OCI-LY7 (cell line): Measurements from ENCODE around the gene DPYSL5. TPM values are rescaled to one million over a fixed set of nuclear protein-coding genes. Genes with fewer than 3 reads are reported as not detected.

Experiments
- BruUV-seq: library from RNA; stranded (reverse); fragments of 400-500 nt; replicated peaks from 2 replicates; lab custom pipeline; 2021; lab: Mats Ljungman, UMichigan
- CTCF ChIA-PET: fragments of 300-600 bp; sonication (Branson Sonifier 250); formaldehyde crosslinking; loops from one replicate; lab custom pipeline; 2022; ENCODE audit warnings: antibody characterized with exemption; ENCODE audit not compliant: unreplicated experiment; lab: Charles Lee
- POLR2A ChIA-PET: fragments of 300-600 bp; sonication (Branson Sonifier 250); formaldehyde crosslinking; loops from one replicate; lab custom pipeline; 2022; ENCODE audit warnings: antibody characterized with exemption; lab: Charles Lee
- DNase-seq: peaks from one replicate; pipeline ENCODE4 v3.0.0-alpha.2; 2015; ENCODE audit warnings: low spot score
- H2AFZ ChIP-seq: fragments of 200-600 bp; sonication (generic), shearing (Covaris generic); 2 replicates; pipeline ENCODE4 v1.6.1; 2014; ENCODE audit warnings: mild to moderate bottlenecking, antibody characterized with exemption, low read length, moderate library complexity
- H3K27ac ChIP-seq: fragments of 200-600 bp; sonication (generic); 2 replicates; pipeline ENCODE4 v1.5.1; 2014; ENCODE audit warnings: mixed run types, low read depth, mild to moderate bottlenecking, moderate library complexity, low read length, inconsistent platforms; ENCODE audit not compliant: poor library complexity, severe bottlenecking
- H3K36me3 ChIP-seq: fragments of 200-600 bp; sonication (generic); 2 replicates; pipeline ENCODE4 v1.6.1; 2014; ENCODE audit warnings: mild to moderate bottlenecking, antibody characterized with exemption, low read length, moderate library complexity, mixed read lengths; ENCODE audit not compliant: insufficient read depth
- H3K4me1 ChIP-seq: fragments of 200-600 bp; sonication (generic); 2 replicates; pipeline ENCODE4 v1.5.1; 2014; ENCODE audit warnings: mild to moderate bottlenecking, low read length; ENCODE audit not compliant: insufficient read depth, poor library complexity, severe bottlenecking
- H3K4me2 ChIP-seq: fragments of 200-600 bp; sonication (generic); 2 replicates; pipeline ENCODE4 v1.6.1; 2014; ENCODE audit warnings: mild to moderate bottlenecking, low read length
- H3K4me3 ChIP-seq: fragments of 200-600 bp; sonication (generic); 2 replicates; pipeline ENCODE4 v1.5.1; 2014; ENCODE audit warnings: mild to moderate bottlenecking, low read depth, low read length; ENCODE audit not compliant: poor library complexity, severe bottlenecking
- H3K79me2 ChIP-seq: fragments of 200-600 bp; sonication (generic); 2 replicates; pipeline ENCODE4 v1.6.1; 2016; ENCODE audit warnings: low read depth, mild to moderate bottlenecking, low read length, moderate library complexity, mixed read lengths; ENCODE audit not compliant: insufficient read depth
- H3K9me2 ChIP-seq: fragments of 200-600 bp; sonication (generic); 2 replicates; pipeline ENCODE4 v1.6.1; 2016; ENCODE audit warnings: mild to moderate bottlenecking, low read length, mixed read lengths; ENCODE audit not compliant: insufficient read depth
- H3K9me3 ChIP-seq: fragments of 200-600 bp; sonication (generic); 2 replicates; pipeline ENCODE4 v1.6.1; 2014; ENCODE audit warnings: mild to moderate bottlenecking, mixed run types, low read length, mixed read lengths
- H4K20me1 ChIP-seq: fragments of 200-600 bp; sonication (generic); 2 replicates; pipeline ENCODE4 v1.6.1; 2014; ENCODE audit warnings: mild to moderate bottlenecking, antibody characterized with exemption, low read length, moderate library complexity, mixed read lengths; ENCODE audit not compliant: insufficient read depth
- EZH2phosphoT487 ChIP-seq: fragments of 200-600 bp; sonication (generic); IDR thresholded peaks from 2 replicates; pipeline ENCODE4 v1.6.1; 2018; ENCODE audit warnings: low read depth, borderline replicate concordance, mild to moderate bottlenecking, mixed run types, antibody characterized with exemption, low read length, moderate library complexity, mixed read lengths
- intact Hi-C: fragments of 100-400 bp; cut with micrococcal nuclease; formaldehyde crosslinking; loops from one replicate; pipeline ENCODE4 v1.10.0; 2022; ENCODE audit not compliant: unreplicated experiment
- total RNA-seq, 2 experiments: library from RNA; depleted of rRNA in 1 of 2; stranded (reverse); fragments of >200 nt in 1 of 2; shearing (Covaris generic) in 1 of 2; gene quantifications; 2 replicates each; pipeline ENCODE4 v1.2.3, GENCODE V29; 2014 to 2022
- TF ChIP-seq, protein P1 (sequence below): fragments of 200-600 bp; sonication (generic); conservative IDR thresholded peaks from 2 replicates; pipeline ENCODE4 v1.5.1; 2014; ENCODE audit warnings: mild to moderate bottlenecking, antibody characterized with exemption, low read length, moderate library complexity, mixed read lengths

Gene DPYSL5
- total RNA-seq, 2 experiments from 2014 or later = not detected

DNA sequence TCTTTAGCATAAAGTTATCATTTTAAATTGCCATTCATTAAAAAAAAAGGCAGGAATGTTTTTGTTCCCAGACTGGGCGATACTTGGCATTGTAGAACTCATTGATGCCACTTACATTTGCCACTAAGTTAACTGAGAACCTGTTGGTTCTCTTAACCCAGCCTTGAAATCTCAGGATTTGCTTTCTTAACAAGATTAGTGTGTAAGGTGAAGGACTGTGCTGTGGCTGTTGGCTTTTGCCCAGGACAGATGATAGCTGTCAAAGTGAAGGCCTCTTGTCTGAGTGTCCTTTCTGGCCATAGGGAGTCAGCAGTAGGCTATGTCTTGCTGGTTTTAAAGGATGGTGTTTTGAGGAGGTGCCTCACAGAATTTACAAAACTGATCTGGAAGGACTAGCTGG lies 2.6 kb downstream of the DPYSL5 start:
- intact Hi-C loops = no loop called here
- Histone ChIP-seq H3K9me3 (no peaks in the 10 kb centered on the region), H4K20me1 (no peaks in the 10 kb centered on the region), H3K79me2 (no peaks in the 10 kb centered on the region), H3K27ac (no peak overlapping the region), H3K4me2 (no peak overlapping the region), H3K4me1 (no peaks in the 10 kb centered on the region), H3K9me2 (no peaks in the 10 kb centered on the region), H3K4me3 (no peak overlapping the region), H2AFZ (no peak overlapping the region), H3K36me3 (no peaks in the 10 kb centered on the region)
- ChIA-PET CTCF (no interaction called here), POLR2A (no interaction called here)
- no TSS peak for BruUV-seq
- TF ChIP-seq, protein P1, sequence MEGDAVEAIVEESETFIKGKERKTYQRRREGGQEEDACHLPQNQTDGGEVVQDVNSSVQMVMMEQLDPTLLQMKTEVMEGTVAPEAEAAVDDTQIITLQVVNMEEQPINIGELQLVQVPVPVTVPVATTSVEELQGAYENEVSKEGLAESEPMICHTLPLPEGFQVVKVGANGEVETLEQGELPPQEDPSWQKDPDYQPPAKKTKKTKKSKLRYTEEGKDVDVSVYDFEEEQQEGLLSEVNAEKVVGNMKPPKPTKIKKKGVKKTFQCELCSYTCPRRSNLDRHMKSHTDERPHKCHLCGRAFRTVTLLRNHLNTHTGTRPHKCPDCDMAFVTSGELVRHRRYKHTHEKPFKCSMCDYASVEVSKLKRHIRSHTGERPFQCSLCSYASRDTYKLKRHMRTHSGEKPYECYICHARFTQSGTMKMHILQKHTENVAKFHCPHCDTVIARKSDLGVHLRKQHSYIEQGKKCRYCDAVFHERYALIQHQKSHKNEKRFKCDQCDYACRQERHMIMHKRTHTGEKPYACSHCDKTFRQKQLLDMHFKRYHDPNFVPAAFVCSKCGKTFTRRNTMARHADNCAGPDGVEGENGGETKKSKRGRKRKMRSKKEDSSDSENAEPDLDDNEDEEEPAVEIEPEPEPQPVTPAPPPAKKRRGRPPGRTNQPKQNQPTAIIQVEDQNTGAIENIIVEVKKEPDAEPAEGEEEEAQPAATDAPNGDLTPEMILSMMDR = no peak
- no peak for TF ChIP-seq EZH2phosphoT487
- no peak for DNase-seq

DNA sequence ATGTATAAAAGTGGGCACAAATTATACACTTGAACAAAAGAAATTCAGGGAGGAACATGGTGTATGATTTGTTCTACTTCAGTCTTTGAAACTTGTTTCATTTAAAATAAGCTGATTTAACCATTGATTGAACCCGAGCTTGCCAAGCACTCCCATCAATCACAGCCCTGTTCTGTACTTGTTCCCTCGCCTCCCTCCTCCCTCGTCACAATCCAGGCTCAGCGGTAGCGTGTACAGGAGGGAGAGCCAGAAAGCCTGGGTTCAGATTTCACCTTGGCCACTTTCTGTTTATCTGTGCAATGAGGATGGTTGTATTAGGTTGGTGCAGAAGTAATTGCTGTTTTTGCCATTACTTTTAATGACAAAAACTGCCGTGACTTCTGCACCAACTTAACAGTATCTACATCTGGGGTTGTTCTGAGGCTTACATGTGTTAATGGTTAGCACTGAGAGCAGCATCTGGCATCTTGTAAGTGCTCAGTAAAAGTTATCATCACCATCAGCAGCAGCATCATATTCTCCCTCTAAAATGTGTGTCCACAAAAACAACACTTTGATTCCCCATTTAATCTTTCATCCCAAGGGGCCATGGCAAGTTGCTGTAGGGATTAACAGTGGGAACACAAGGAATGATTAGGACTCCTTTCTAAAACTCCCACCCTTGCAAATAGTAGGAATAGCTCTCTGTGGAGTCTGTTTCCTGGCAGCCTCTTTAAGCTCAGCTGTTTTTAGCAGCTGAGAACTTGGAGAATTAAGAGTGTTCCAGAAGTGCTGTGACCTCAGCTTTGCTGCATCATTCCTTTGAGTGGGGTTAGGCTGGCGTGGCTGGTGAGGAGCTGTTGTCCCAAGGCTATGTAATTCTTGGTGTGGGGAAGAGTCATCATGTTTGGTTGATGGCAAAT lies 4.7 kb downstream of the DPYSL5 start:
- no peak overlapping the region for H3K4me2 ChIP-seq
- DNase-seq = no peak
- H3K36me3 ChIP-seq = no peaks in the 10 kb centered on the region
- intact Hi-C loops = no loop called here
- no peaks in the 10 kb centered on the region for H3K79me2 ChIP-seq
- no TSS peak for BruUV-seq
- H2AFZ ChIP-seq = no peak overlapping the region
- no peak overlapping the region for H3K4me3 ChIP-seq
- ChIA-PET POLR2A (interaction anchor here (0.5 kb wide), 1 partner anchor 51 kb away, joined by 4 read pairs; no protein-coding TSS in a partner anchor), CTCF (no interaction called here)
- H3K9me3 ChIP-seq = no peaks in the 10 kb centered on the region
- no peaks in the 10 kb centered on the region for H3K4me1 ChIP-seq
- H3K9me2 ChIP-seq = no peaks in the 10 kb centered on the region
- H4K20me1 ChIP-seq = no peaks in the 10 kb centered on the region
- TF ChIP-seq, protein P1 = no peak
- TF ChIP-seq EZH2phosphoT487 = no peak
- H3K27ac ChIP-seq = no peak overlapping the region

DNA sequence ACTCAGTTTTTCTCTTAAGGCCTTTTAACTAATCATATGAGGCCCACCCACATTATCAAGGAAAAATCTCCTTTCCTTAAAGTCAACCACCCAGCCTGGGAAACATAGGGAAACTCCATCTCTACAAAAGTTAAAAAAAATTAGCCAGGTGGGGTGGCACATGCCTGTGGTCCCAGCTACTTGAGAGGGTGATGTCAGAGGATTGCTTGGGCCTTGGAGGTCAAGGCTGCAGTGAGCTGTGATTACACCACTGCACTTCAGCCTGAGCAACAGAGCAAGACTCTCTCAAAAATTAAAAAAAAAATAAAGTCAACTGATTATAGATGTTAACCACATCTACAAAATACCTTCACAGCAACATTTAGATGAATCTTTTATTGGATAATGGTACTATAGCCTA lies 5.8 kb downstream of the DPYSL5 start:
- ChIA-PET POLR2A (no interaction called here), CTCF (no interaction called here)
- intact Hi-C loops = no loop called here

More for the DNA sequence above, 5.8 kb downstream of the DPYSL5 start:
- Histone ChIP-seq H3K9me2 (no peaks in the 10 kb centered on the region), H3K36me3 (no peaks in the 10 kb centered on the region), H3K4me1 (no peaks in the 10 kb centered on the region), H2AFZ (no peak overlapping the region), H3K27ac (no peak overlapping the region), H3K4me2 (no peak overlapping the region), H3K9me3 (no peaks in the 10 kb centered on the region), H3K79me2 (no peaks in the 10 kb centered on the region), H3K4me3 (no peak overlapping the region), H4K20me1 (no peaks in the 10 kb centered on the region)
- no peak for DNase-seq
- TF ChIP-seq, protein P1 = no peak
- TF ChIP-seq EZH2phosphoT487 = no peak
- no TSS peak for BruUV-seq
